NK-92 treated with Interleukin-12 subunit alpha and Interleukin-12 subunit beta, amount 100 ng/mL, for 24 hours (cell line): ENCODE data around the gene MTCL1.

Source experiments
- DNase-seq: peaks from one replicate; lab custom pipeline; 2025; lab: John Stamatoyannopoulos, UW

MTCL1 gene

GRCh38 chr18:8705238-8705960 is at the start of gene MTCL1:
Gene MTCL1 (plus strand): TSS chr18:8705556. CDS start chr18:8705661, 105 bp downstream.
- no peak for DNase-seq

GRCh38 chr18:8656232-8656631 is 49.1 kb upstream of the MTCL1 start:
- DNase-seq = no peak

- DNase-seq = no peak
Measured at GRCh38 chr18:8657050-8657820, 48.1 kb upstream of the MTCL1 start.

GRCh38 chr18:8657873-8658470 is 47.4 kb upstream of the MTCL1 start:
- no peak for DNase-seq

- DNase-seq = no peak
Measured at GRCh38 chr18:8658858-8659485, 46.4 kb upstream of the MTCL1 start.

- no peak for DNase-seq
Measured at GRCh38 chr18:8659609-8660242, 45.6 kb upstream of the MTCL1 start.

GRCh38 chr18:8660316-8660715 is 45.0 kb upstream of the MTCL1 start:
- no peak for DNase-seq

- DNase-seq = no peak
Measured at GRCh38 chr18:8661754-8662559, 43.4 kb upstream of the MTCL1 start.

GRCh38 chr18:8662560-8663255 is 42.6 kb upstream of the MTCL1 start:
- no peak for DNase-seq

- DNase-seq = no peak
Measured at GRCh38 chr18:8667846-8668245, 37.5 kb upstream of the MTCL1 start.

GRCh38 chr18:8668381-8668780 is 37.0 kb upstream of the MTCL1 start:
- DNase-seq = no peak

- no peak for DNase-seq
Measured at GRCh38 chr18:8669571-8669970, 35.8 kb upstream of the MTCL1 start.

GRCh38 chr18:8673256-8674209 is 31.8 kb upstream of the MTCL1 start:
- DNase-seq = no peak

- no peak for DNase-seq
Measured at GRCh38 chr18:8675057-8675456, 30.3 kb upstream of the MTCL1 start.

- DNase-seq = no peak
Measured at GRCh38 chr18:8681196-8681595, 24.2 kb upstream of the MTCL1 start.

- no peak for DNase-seq
Measured at GRCh38 chr18:8684577-8684976, 20.8 kb upstream of the MTCL1 start.

GRCh38 chr18:8685141-8685913 is 20.0 kb upstream of the MTCL1 start:
- DNase-seq = no peak

- no peak for DNase-seq
Measured at GRCh38 chr18:8685914-8686216, 19.5 kb upstream of the MTCL1 start.

GRCh38 chr18:8686611-8687010 is 18.7 kb upstream of the MTCL1 start:
- no peak for DNase-seq
